Colonic mucosa (tissue), 4 donors: ENCODE results near the gene NR2C1. TPM values are rescaled to one million over a fixed set of nuclear protein-coding genes. Genes with fewer than 3 reads are reported as not detected.
"Not testable (repeated sequence)": the region's sequence is repeated elsewhere in the genome, so short reads cannot be mapped to it uniquely, and the experiment has no call there.

Source experiments
- DNase-seq: peaks from one replicate; pipeline ENCODE4 v3.0.0-alpha.2; 2020
- H3K27ac ChIP-seq: fragments of 200-600 bp; one replicate; pipeline ENCODE4 v1.8.0; 2021
- H3K27me3 ChIP-seq: fragments of 200-600 bp; one replicate; pipeline ENCODE4 v1.8.0; 2021
- H3K36me3 ChIP-seq: fragments of 200-600 bp; one replicate; pipeline ENCODE4 v1.8.0; 2021
- H3K4me1 ChIP-seq: fragments of 200-600 bp; one replicate; pipeline ENCODE4 v1.8.0; 2021; ENCODE audit warnings: mild to moderate bottlenecking
- H3K4me3 ChIP-seq: fragments of 200-600 bp; one replicate; pipeline ENCODE4 v1.8.0; 2021
- H3K9ac ChIP-seq, 2 donors: one replicate each; pipeline ENCODE4 v1.7.0; 2013; ENCODE audit warnings: control low read depth in 2 of 2, low read depth in 2 of 2, low read length in 2 of 2
- H3K9me3 ChIP-seq: fragments of 200-600 bp; one replicate; pipeline ENCODE4 v1.8.0; 2021
- CTCF ChIP-seq: fragments of 200-600 bp; IDR thresholded peaks from one replicate; pipeline ENCODE4 v1.8.0; 2022; ENCODE audit warnings: antibody characterized with exemption, mild to moderate bottlenecking
- intact Hi-C: fragments of 100-400 bp; cut with DNase I; formaldehyde crosslinking; loops from one replicate; pipeline ENCODE4 v1.14.1; 2022
- total RNA-seq, 2 donors: library from RNA; stranded (reverse); fragmentation: NEBNext Ultra II Directional in 1 of 2; extraction: Animal tissue kit (Norgen Biotek cat#: 25700) in 1 of 2; gene quantifications; one replicate each; pipeline ENCODE4 v1.2.1, GENCODE V29; 2021
- donor health status: healthy.
- donor health status: DM: no; HTN: no; CAD: no.
- donor health status: DM: no; HTN: no; CAD: no.

Gene NR2C1
- total RNA-seq, 2 donors from 2014 or later, result 25.7 to 30.0 TPM

- Histone ChIP-seq H3K36me3 (no peaks in the 10 kb centered on the region), H3K27ac (no peak overlapping the region), H3K4me3 (no peak overlapping the region), H3K4me1 (no peaks in the 10 kb centered on the region), H3K9ac (no peak overlapping the region), H3K27me3 (no peaks in the 10 kb centered on the region), H3K9me3 (no peaks in the 10 kb centered on the region)
- no peak for TF ChIP-seq CTCF
- intact Hi-C loops, result no loop called here
- DNase-seq, result no peak
These were observed 31.6 kb upstream of the NR2C1 start for GRCh38 chr12:95104919-95105452.

- DNase-seq, result peak; percentile 31
- intact Hi-C loops, result no loop called here
- H3K27ac ChIP-seq, result peak overlapping the region; percentile 55
- H3K4me1 ChIP-seq, result no peaks in the 10 kb centered on the region
- H3K4me3 ChIP-seq, result no peak overlapping the region
- H3K9me3 ChIP-seq, result no peaks in the 10 kb centered on the region
- no peaks in the 10 kb centered on the region for H3K36me3 ChIP-seq
- H3K9ac ChIP-seq, result no peak overlapping the region
- H3K27me3 ChIP-seq, result no peaks in the 10 kb centered on the region
- no peak for TF ChIP-seq CTCF
These were observed 29.7 kb upstream of the NR2C1 start for GRCh38 chr12:95102916-95103671.

- H3K36me3 ChIP-seq, DNase-seq, H3K27me3 ChIP-seq, H3K9me3 ChIP-seq, intact Hi-C loops, H3K4me1 ChIP-seq, H3K4me3 ChIP-seq, H3K9ac ChIP-seq: not testable (repeated sequence)
- peak overlapping the region; percentile 55 for H3K27ac ChIP-seq
These were observed 28.5 kb upstream of the NR2C1 start for GRCh38 chr12:95101957-95102356.

GRCh38 chr12:95100264-95101190 lies 27.1 kb upstream of the NR2C1 start:
- H3K4me3 ChIP-seq, result no peak overlapping the region
- no peaks in the 10 kb centered on the region for H3K9me3 ChIP-seq
- no peak for TF ChIP-seq CTCF
- DNase-seq, result no peak
- no peaks in the 10 kb centered on the region for H3K36me3 ChIP-seq
- H3K4me1 ChIP-seq, result no peaks in the 10 kb centered on the region
- no peaks in the 10 kb centered on the region for H3K27me3 ChIP-seq
- H3K9ac ChIP-seq, result no peak overlapping the region
- intact Hi-C loops, result no loop called here
- H3K27ac ChIP-seq, result no peak overlapping the region

GRCh38 chr12:95099270-95099790 lies 25.9 kb upstream of the NR2C1 start:
- Histone ChIP-seq H3K4me1 (no peaks in the 10 kb centered on the region), H3K27me3 (no peaks in the 10 kb centered on the region), H3K9me3 (no peaks in the 10 kb centered on the region), H3K27ac (no peak overlapping the region), H3K4me3 (no peak overlapping the region), H3K9ac (no peak overlapping the region), H3K36me3 (no peaks in the 10 kb centered on the region)
- no peak for DNase-seq
- TF ChIP-seq CTCF, result no peak
- intact Hi-C loops, result no loop called here
